HepG2 (cell line): ENCODE measurements around the gene RNPEPL1. TPM values are rescaled to one million over a fixed set of nuclear protein-coding genes. Genes with fewer than 3 reads are reported as not detected.
A peak's percentile ranks its signal among the peaks of the same experiment; 100 is the strongest.

Experiments used
- AHDC1 ChIP-seq: sonication (generic); formaldehyde crosslinking; IDR thresholded peaks from 2 replicates; pipeline ENCODE4 v1.5.1; 2020; ENCODE audit warnings: mild to moderate bottlenecking, missing genetic modification reagents, borderline replicate concordance
- ATF5 ChIP-seq: sonication (generic); formaldehyde crosslinking; IDR thresholded peaks from 2 replicates; pipeline ENCODE4 v1.4.0; 2020; ENCODE audit warnings: mild to moderate bottlenecking, low read depth, missing genetic modification reagents
- FOXP4 ChIP-seq: sonication (generic); formaldehyde crosslinking; IDR thresholded peaks from 2 replicates; pipeline ENCODE4 v1.4.0; 2020; ENCODE audit warnings: missing genetic modification reagents
- MXD4 ChIP-seq: IDR thresholded peaks from 2 replicates; pipeline ENCODE4 v1.6.1; 2016; ENCODE audit warnings: mild to moderate bottlenecking, missing biosample characterization, missing genetic modification reagents
- NR2F2 ChIP-seq: IDR thresholded peaks from 2 replicates; pipeline ENCODE4 v1.6.1; 2012; ENCODE audit warnings: low read depth, inconsistent platforms, borderline replicate concordance
- PPARG ChIP-seq: conservative IDR thresholded peaks from 2 replicates; pipeline ENCODE4 v1.6.1; 2016; ENCODE audit warnings: missing biosample characterization, missing genetic modification reagents
- SAFB2 ChIP-seq: sonication (generic); formaldehyde crosslinking; IDR thresholded peaks from 2 replicates; pipeline ENCODE4 v1.5.1; 2020; ENCODE audit warnings: missing genetic modification reagents, low read depth, mild to moderate bottlenecking, borderline replicate concordance
- SYNCRIP ChIP-seq: fragments of 200-400 bp; formaldehyde crosslinking; IDR thresholded peaks from 2 replicates; pipeline ENCODE4 v1.6.1; 2018; ENCODE audit warnings: mild to moderate bottlenecking, low read depth, low read length; ENCODE audit not compliant: insufficient read depth
- ZNF335 ChIP-seq: sonication (generic); formaldehyde crosslinking; IDR thresholded peaks from 2 replicates; pipeline ENCODE4 v1.4.0; 2020; ENCODE audit warnings: missing genetic modification reagents
- ZNF549 ChIP-seq: sonication (generic); formaldehyde crosslinking; IDR thresholded peaks from 2 replicates; pipeline ENCODE4 v1.5.0; 2020; ENCODE audit warnings: missing genetic modification reagents
- ZNF552 ChIP-seq: sonication (generic); formaldehyde crosslinking; IDR thresholded peaks from 2 replicates; pipeline ENCODE4 v1.9.0; 2022; ENCODE audit warnings: missing genetic modification reagents, mild to moderate bottlenecking, borderline replicate concordance
- ZNF616 ChIP-seq: sonication (generic); formaldehyde crosslinking; IDR thresholded peaks from 2 replicates; pipeline ENCODE4 v1.5.0; 2020; ENCODE audit warnings: low read depth, mild to moderate bottlenecking, missing genetic modification reagents
- polyA plus RNA-seq, 8 experiments: library from polyadenylated mRNA; depleted of rRNA in 3 of 8; stranded (reverse) in 7 of 8; unstranded in 1 of 8; fragments of >200 nt; fragmentation: Illumina TruSeq in 4 of 8; extraction: Trizol in 4 of 8; gene quantifications; 2 replicates each; pipeline versions ENCODE4 v1.2.1 to v1.2.3, GENCODE V29; 2011 to 2016; ENCODE audit warnings: low read depth in 4 of 8, missing spikeins in 1 of 8, mixed read lengths in 1 of 8; ENCODE audit not compliant: insufficient read depth in 1 of 8
- total RNA-seq, 5 experiments: library from RNA; depleted of rRNA; stranded (reverse); fragments of >200 nt; fragmentation: Illumina TruSeq; extraction: Trizol; gene quantifications; 2 replicates each; pipeline ENCODE4 v1.2.3, GENCODE V29; 2016; ENCODE audit warnings: low read depth in 1 of 5
- TF ChIP-seq, protein P1 (sequence below): sonication (generic); formaldehyde crosslinking; IDR thresholded peaks from 2 replicates; pipeline ENCODE4 v1.5.0; 2020; ENCODE audit warnings: mild to moderate bottlenecking, missing genetic modification reagents
- TF ChIP-seq, protein P2 (sequence below): IDR thresholded peaks from 2 replicates; pipeline ENCODE4 v1.6.1; 2012; ENCODE audit warnings: low read length, improper control_type of control experiment

The RNPEPL1 gene
- total and polyA plus RNA-seq, 2 of the 13 experiments (the other 11 are each of a cell fraction or from before 2014, with no cell fraction given), result 13.0 to 18.0 TPM

GRCh38 chr2:240560480-240561324, 7.6 kb upstream of the RNPEPL1 start (continued):
- TF ChIP-seq, protein P1, sequence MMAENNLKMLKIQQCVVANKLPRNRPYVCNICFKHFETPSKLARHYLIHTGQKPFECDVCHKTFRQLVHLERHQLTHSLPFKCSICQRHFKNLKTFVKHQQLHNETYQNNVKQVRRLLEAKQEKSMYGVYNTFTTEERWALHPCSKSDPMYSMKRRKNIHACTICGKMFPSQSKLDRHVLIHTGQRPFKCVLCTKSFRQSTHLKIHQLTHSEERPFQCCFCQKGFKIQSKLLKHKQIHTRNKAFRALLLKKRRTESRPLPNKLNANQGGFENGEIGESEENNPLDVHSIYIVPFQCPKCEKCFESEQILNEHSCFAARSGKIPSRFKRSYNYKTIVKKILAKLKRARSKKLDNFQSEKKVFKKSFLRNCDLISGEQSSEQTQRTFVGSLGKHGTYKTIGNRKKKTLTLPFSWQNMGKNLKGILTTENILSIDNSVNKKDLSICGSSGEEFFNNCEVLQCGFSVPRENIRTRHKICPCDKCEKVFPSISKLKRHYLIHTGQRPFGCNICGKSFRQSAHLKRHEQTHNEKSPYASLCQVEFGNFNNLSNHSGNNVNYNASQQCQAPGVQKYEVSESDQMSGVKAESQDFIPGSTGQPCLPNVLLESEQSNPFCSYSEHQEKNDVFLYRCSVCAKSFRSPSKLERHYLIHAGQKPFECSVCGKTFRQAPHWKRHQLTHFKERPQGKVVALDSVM, result peak; percentile 62
- TF ChIP-seq ATF5, result no peak
- no peak for TF ChIP-seq ZNF335
- TF ChIP-seq ZNF552 (CRISPR knock-in tag), result peak; percentile 90; the same call in 1 of the 2 replicates
- TF ChIP-seq ZNF549 (CRISPR knock-in tag), result no peak
- peak; percentile 73 for TF ChIP-seq MXD4 (CRISPR knock-in tag)
- TF ChIP-seq, protein P2, sequence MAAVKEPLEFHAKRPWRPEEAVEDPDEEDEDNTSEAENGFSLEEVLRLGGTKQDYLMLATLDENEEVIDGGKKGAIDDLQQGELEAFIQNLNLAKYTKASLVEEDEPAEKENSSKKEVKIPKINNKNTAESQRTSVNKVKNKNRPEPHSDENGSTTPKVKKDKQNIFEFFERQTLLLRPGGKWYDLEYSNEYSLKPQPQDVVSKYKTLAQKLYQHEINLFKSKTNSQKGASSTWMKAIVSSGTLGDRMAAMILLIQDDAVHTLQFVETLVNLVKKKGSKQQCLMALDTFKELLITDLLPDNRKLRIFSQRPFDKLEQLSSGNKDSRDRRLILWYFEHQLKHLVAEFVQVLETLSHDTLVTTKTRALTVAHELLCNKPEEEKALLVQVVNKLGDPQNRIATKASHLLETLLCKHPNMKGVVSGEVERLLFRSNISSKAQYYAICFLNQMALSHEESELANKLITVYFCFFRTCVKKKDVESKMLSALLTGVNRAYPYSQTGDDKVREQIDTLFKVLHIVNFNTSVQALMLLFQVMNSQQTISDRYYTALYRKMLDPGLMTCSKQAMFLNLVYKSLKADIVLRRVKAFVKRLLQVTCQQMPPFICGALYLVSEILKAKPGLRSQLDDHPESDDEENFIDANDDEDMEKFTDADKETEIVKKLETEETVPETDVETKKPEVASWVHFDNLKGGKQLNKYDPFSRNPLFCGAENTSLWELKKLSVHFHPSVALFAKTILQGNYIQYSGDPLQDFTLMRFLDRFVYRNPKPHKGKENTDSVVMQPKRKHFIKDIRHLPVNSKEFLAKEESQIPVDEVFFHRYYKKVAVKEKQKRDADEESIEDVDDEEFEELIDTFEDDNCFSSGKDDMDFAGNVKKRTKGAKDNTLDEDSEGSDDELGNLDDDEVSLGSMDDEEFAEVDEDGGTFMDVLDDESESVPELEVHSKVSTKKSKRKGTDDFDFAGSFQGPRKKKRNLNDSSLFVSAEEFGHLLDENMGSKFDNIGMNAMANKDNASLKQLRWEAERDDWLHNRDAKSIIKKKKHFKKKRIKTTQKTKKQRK, result no peak
- TF ChIP-seq SAFB2, result peak; percentile 99
- peak; percentile 50; the same call in 1 of the 2 replicates for TF ChIP-seq AHDC1 (CRISPR knock-in tag)
- TF ChIP-seq NR2F2, result peak; percentile 30; the same call in 1 of the 2 replicates
- TF ChIP-seq ZNF616 (CRISPR knock-in tag), result peak; percentile 96
- no peak; the same call in 1 of the 2 replicates for TF ChIP-seq PPARG (CRISPR knock-in tag)
- no peak for TF ChIP-seq SYNCRIP
- TF ChIP-seq FOXP4 (CRISPR knock-in tag), result peak; percentile 54
